Activated CD8-positive, alpha-beta memory T cell treated with anti-CD3 and anti-CD28 coated beads for 48 hours (primary cell): ENCODE results near the gene KLHL6.
"Not testable (repeated sequence)": the region's sequence is repeated elsewhere in the genome, so short reads cannot be mapped to it uniquely, and the experiment has no call there.

Source experiments
- DNase-seq, 3 experiments: peaks; one replicate each; pipeline ENCODE4 v3.0.0-alpha.2; 2020; ENCODE audit warnings: low read depth in 2 of 3, low spot score in 2 of 3

Gene KLHL6

GRCh38 chr3:183449791-183450190, 105.7 kb downstream of the KLHL6 start:
- no peak for DNase-seq

DNA sequence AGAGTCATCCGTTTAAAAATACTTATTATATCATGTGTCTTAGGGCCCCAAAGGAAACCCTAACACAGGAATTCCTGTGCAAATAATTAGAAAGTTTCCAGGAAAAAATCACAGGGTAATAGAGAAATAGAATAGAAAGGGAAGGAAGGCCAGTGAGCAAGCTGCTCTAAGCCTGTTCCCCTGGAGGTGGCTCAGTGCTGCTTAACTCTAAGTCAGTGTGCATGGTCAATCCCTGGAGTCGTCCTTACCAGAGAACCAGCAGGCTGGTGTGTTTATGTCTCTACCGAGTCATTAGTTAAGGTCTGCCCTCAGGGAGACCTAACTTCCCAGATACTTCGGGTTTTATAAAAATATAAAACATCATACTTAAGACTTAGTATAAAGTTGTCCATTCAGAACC, 106.1 kb downstream of the KLHL6 start:
- DNase-seq = no peak

DNA sequence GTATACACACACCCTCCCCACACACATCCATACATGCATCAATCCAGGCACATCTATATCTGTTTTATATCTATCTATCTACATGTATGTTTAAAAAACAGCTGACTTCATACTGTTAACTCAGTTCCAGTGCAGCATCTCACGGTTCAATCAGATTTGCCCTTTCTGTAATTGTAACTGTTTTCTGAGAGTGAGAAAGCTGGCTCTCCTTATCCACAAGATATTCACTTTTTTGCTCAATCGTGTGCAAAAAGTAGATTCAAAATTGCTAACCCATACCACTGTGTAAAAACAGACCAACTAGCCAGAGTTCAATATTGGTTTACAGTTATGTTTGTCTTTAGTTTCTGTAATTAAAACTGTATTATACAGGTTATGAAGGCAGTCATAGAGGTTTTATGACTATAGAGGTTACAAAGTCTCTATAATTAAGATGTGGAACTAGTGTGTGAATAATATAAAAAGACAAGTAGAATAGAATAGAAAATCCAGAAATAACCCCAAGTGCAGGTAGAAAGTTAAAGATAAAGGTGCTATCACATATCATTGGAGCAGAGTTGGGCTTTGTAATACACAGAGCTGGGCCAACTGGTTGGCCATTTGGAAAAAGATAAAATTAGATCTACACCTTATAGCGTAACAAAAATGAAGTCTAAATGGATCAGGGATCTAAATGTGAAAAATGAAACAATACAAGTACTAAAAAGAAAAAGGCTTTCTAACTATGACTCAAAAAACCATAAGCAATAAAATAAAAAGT, 107.0 kb downstream of the KLHL6 start:
- DNase-seq = no peak

GRCh38 chr3:183447206-183448001, 108.1 kb downstream of the KLHL6 start:
- peak; percentile 52 to 68 (median 66) for DNase-seq

- DNase-seq = no peak
Measured at GRCh38 chr3:183446838-183447205, 108.7 kb downstream of the KLHL6 start.

GRCh38 chr3:183444748-183445147, 110.8 kb downstream of the KLHL6 start:
- no peak for DNase-seq

DNA sequence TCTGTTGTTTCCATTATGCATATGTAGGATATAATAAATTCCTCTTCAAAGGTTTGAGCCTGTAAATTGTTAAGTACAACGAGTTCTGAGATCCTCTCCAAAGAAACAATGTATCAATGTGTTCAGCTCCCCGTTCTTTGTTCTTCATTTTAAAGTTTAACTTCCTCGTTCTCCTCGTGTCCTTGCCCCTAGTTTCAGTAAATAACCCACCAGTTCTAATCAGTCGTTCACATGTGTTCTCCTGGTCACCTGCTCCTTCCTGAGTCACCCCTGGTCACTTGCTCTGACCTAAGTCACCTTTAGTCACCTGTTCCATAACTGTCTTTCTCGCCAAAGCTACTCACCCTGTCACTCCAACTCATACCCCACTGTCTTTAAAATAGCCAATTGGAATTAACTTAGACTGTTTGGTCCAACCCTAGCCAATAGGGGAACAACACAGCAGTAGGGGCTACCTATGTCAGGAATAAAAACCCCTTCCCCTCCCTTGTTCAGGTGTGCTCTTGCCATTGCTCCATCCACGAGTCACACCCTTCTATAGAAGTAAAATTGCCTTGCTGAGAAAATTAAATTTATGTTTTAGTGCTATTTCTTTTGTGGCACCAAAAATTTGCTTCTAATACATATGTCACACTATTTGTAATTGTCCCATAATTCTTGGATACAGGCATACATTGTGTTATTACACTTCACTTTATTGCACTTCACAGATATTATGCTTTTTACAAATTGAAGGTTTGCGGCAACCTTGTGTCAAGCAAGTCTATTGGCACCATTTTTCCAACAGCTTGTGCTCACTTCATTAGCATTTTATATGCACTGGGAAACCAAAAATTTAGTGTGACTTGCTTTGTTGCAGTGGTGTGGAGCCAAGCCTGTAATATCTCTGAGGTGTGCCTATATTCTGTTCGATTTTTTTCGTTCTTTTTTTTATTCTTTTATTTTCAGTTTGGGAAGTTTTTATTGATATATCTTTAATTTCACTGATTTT, 111.8 kb downstream of the KLHL6 start:
- DNase-seq = no peak

GRCh38 chr3:183442994-183443393, 112.5 kb downstream of the KLHL6 start:
- no peak for DNase-seq

DNA sequence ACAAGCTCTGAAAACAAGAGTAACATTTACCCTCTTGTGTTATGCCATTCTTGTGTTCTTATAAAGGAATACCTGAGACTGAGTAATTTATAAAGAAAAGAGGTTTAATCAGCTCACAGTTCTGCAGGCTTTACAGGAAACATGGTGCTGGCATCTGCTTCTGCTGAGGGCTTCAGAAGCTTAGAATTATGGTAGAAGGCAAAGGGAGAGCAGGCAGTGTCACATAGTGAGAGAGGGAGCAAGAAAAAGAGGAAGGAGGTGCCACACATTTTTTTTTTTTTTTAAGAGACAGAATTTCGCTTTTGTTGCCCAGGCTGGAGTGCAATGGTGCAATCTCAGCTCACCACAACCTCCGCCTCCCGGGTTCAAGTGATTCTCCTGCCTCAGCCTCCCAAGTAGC, 115.0 kb downstream of the KLHL6 start:
- DNase-seq = not testable (repeated sequence)

DNA sequence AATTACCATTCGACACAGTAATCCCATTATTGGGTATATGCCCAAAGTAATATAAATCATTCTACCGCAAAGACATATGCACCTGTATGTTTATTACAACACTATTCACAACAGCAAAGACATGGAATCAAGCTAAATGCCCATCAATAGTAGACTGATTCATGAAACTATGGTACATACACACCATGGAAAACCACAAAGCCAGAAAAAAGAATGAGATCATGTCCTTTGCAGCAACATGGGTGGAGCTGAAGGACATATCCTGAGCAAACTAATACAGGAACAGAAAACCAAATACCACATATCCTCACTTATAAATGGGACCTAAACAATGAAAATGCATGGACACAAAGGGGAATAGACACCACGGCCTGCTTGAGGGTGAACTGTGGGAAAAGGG, 116.0 kb downstream of the KLHL6 start:
- no peak for DNase-seq

DNA sequence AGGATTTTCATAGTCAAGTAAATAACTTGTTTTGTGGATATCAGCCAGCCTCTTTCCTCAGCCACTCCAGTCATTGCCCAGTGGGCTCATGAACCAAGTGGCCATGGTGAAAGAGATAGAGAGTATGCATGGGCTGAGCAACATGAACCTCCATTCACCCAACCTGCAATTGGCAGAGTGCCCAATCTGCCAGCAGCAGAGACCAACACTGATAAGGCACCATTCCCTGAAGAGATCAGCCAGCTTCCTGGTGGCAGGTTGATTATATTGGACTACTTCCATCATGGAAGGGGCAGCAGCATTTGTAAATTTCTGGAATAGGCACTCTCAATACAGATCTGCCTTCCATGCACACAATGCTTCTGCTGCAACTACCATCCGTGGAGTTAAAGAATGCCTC, 116.8 kb downstream of the KLHL6 start:
- no peak for DNase-seq

- no peak for DNase-seq
Measured at GRCh38 chr3:183437666-183438564, 117.6 kb downstream of the KLHL6 start.
